Occipital lobe (tissue), 2 donors: ENCODE measurements around the gene MTG1. TPM values are rescaled to one million over a fixed set of nuclear protein-coding genes. Genes with fewer than 3 reads are reported as not detected.
"Not testable (repeated sequence)": the region's sequence is repeated elsewhere in the genome, so short reads cannot be mapped to it uniquely, and the experiment has no call there.

ENCODE experiments used
- DNase-seq: peaks from one replicate; lab custom pipeline; 2025; lab: John Stamatoyannopoulos, UW
- total RNA-seq: library from RNA; depleted of rRNA; stranded (reverse); fragments of >200 nt; gene quantifications from one replicate; pipeline ENCODE4 v1.2.3, GENCODE V29; 2014

The MTG1 gene
- total RNA-seq, 1 donor from 2014 or later, result 14.8 TPM

- DNase-seq, result no peak
Observed at GRCh38 chr10:133358925-133359310, 35.0 kb upstream of the MTG1 start.

GRCh38 chr10:133359554-133359971, 34.4 kb upstream of the MTG1 start:
- DNase-seq, result no peak

- DNase-seq, result no peak
Observed at GRCh38 chr10:133359972-133360610, 33.9 kb upstream of the MTG1 start.

- no peak for DNase-seq
Observed at GRCh38 chr10:133361227-133361626, 32.7 kb upstream of the MTG1 start.

GRCh38 chr10:133361773-133362441, 32.0 kb upstream of the MTG1 start:
- DNase-seq, result no peak

GRCh38 chr10:133362846-133363245, 31.1 kb upstream of the MTG1 start:
- no peak for DNase-seq

GRCh38 chr10:133364645-133365431, 29.1 kb upstream of the MTG1 start:
- DNase-seq, result no peak

GRCh38 chr10:133365461-133366129, 28.4 kb upstream of the MTG1 start:
- DNase-seq, result no peak

GRCh38 chr10:133366130-133366478, 27.9 kb upstream of the MTG1 start:
- DNase-seq, result no peak

- DNase-seq, result no peak
Observed at GRCh38 chr10:133366751-133367150, 27.2 kb upstream of the MTG1 start.

GRCh38 chr10:133367461-133367860, 26.5 kb upstream of the MTG1 start:
- not testable (repeated sequence) for DNase-seq

- DNase-seq, result no peak
Observed at GRCh38 chr10:133368153-133368552, 25.8 kb upstream of the MTG1 start.

GRCh38 chr10:133370030-133370786, 23.7 kb upstream of the MTG1 start:
- DNase-seq, result no peak

- no peak for DNase-seq
Observed at GRCh38 chr10:133372507-133372906, 21.4 kb upstream of the MTG1 start.

GRCh38 chr10:133373174-133374090, 20.5 kb upstream of the MTG1 start, which contains the start of gene ECHS1:
ECHS1 (minus strand) TSS chr10:133373354; CDS start chr10:133373333, 21 bp downstream.
- peak; percentile 91 for DNase-seq

GRCh38 chr10:133375357-133376115, 18.4 kb upstream of the MTG1 start:
- DNase-seq, result no peak

GRCh38 chr10:133376183-133376582, 17.8 kb upstream of the MTG1 start:
- not testable (repeated sequence) for DNase-seq

- DNase-seq, result no peak
Observed at GRCh38 chr10:133377025-133377817, 16.7 kb upstream of the MTG1 start.
